H9 (cell line): ENCODE measurements around the gene LARGE1. TPM values are rescaled to one million over a fixed set of nuclear protein-coding genes. Genes with fewer than 3 reads are reported as not detected.
A peak's percentile ranks its signal among the peaks of the same experiment; 100 is the strongest.

ENCODE experiments used
- DNase-seq: peaks from one replicate; pipeline ENCODE4 v3.0.0-alpha.2; 2017
- H2AFZ ChIP-seq: one replicate; pipeline ENCODE4 v1.6.1; 2013; ENCODE audit warnings: mild to moderate bottlenecking, low read length, control low read depth, moderate library complexity
- H2AK5ac ChIP-seq: 2 replicates; pipeline ENCODE4 v1.6.1; 2013; ENCODE audit warnings: low read length, control low read depth, mixed read lengths; ENCODE audit not compliant: insufficient read length
- H2BK120ac ChIP-seq: one replicate; pipeline ENCODE4 v1.6.1; 2013; ENCODE audit warnings: low read depth, mild to moderate bottlenecking, low read length, control low read depth, inconsistent platforms; ENCODE audit not compliant: poor library complexity, severe bottlenecking
- H2BK12ac ChIP-seq: 2 replicates; pipeline ENCODE4 v1.6.1; 2013; ENCODE audit warnings: low read length, control low read depth, mixed read lengths, low read depth; ENCODE audit not compliant: insufficient read length
- H2BK15ac ChIP-seq: 2 replicates; pipeline ENCODE4 v1.6.1; 2013; ENCODE audit warnings: low read depth, low read length, control low read depth
- H2BK20ac ChIP-seq: one replicate; pipeline ENCODE4 v1.6.1; 2013; ENCODE audit warnings: low read depth, mild to moderate bottlenecking, low read length, control low read depth, inconsistent platforms; ENCODE audit not compliant: poor library complexity, severe bottlenecking
- H2BK5ac ChIP-seq: 2 replicates; pipeline ENCODE4 v1.6.1; 2013; ENCODE audit warnings: low read length, control low read depth, mixed read lengths; ENCODE audit not compliant: insufficient read length
- H3K14ac ChIP-seq: 2 replicates; pipeline ENCODE4 v1.6.1; 2013; ENCODE audit warnings: low read length, control low read depth; ENCODE audit not compliant: insufficient read depth
- H3K18ac ChIP-seq: 2 replicates; pipeline ENCODE4 v1.6.1; 2013; ENCODE audit warnings: low read depth, mild to moderate bottlenecking, mixed read lengths, low read length, control low read depth; ENCODE audit not compliant: insufficient read length
- H3K23ac ChIP-seq: 2 replicates; pipeline ENCODE4 v1.6.1; 2013; ENCODE audit warnings: low read length, control low read depth, mixed read lengths, low read depth; ENCODE audit not compliant: insufficient read length
- H3K23me2 ChIP-seq: 2 replicates; pipeline ENCODE4 v1.6.1; 2013; ENCODE audit warnings: low read depth, mild to moderate bottlenecking, mixed read lengths, low read length, control low read depth; ENCODE audit not compliant: insufficient read length, poor library complexity, severe bottlenecking
- H3K27ac ChIP-seq: 2 replicates; pipeline ENCODE4 v1.5.1; 2013; ENCODE audit warnings: low read length, control low read depth, mixed read lengths, low read depth; ENCODE audit not compliant: insufficient read length
- H3K27me3 ChIP-seq: 2 replicates; pipeline ENCODE4 v1.6.1; 2013; ENCODE audit warnings: low read length, control low read depth, inconsistent platforms; ENCODE audit not compliant: insufficient read depth
- H3K4ac ChIP-seq: 2 replicates; pipeline ENCODE4 v1.6.1; 2013; ENCODE audit warnings: low read depth, mild to moderate bottlenecking, control low read depth, inconsistent platforms, low read length, moderate library complexity
- H3K4me1 ChIP-seq: 2 replicates; pipeline ENCODE4 v1.6.1; 2013; ENCODE audit warnings: low read length, control low read depth, inconsistent platforms; ENCODE audit not compliant: insufficient read depth
- H3K4me2 ChIP-seq: 2 replicates; pipeline ENCODE4 v1.6.1; 2013; ENCODE audit warnings: low read length, control low read depth, mixed read lengths; ENCODE audit not compliant: insufficient read length, insufficient read depth
- H3K56ac ChIP-seq: 2 replicates; pipeline ENCODE4 v1.6.1; 2013; ENCODE audit warnings: low read depth, mild to moderate bottlenecking, mixed read lengths, low read length, control low read depth; ENCODE audit not compliant: insufficient read length
- H3K79me1 ChIP-seq: 2 replicates; pipeline ENCODE4 v1.6.1; 2013; ENCODE audit warnings: low read depth, mild to moderate bottlenecking, moderate library complexity, low read length, control low read depth, inconsistent platforms; ENCODE audit not compliant: insufficient read depth, poor library complexity, severe bottlenecking
- H3K79me2 ChIP-seq: 2 replicates; pipeline ENCODE4 v1.6.1; 2013; ENCODE audit warnings: low read length, control low read depth, inconsistent platforms; ENCODE audit not compliant: insufficient read depth
- H3K9ac ChIP-seq: 2 replicates; pipeline ENCODE4 v1.6.1; 2013; ENCODE audit warnings: low read length, control low read depth, mixed read lengths; ENCODE audit not compliant: insufficient read length; ENCODE audit errors: extremely low read depth
- H3K9me3 ChIP-seq: one replicate; pipeline ENCODE4 v1.6.1; 2013; ENCODE audit warnings: low read depth, low read length, inconsistent platforms; ENCODE audit not compliant: control insufficient read depth
- H3T11ph ChIP-seq: one replicate; pipeline ENCODE4 v1.6.1; 2013; ENCODE audit warnings: mild to moderate bottlenecking, low read length, control low read depth, inconsistent platforms
- H4K20me1 ChIP-seq: one replicate; pipeline ENCODE4 v1.6.1; 2013; ENCODE audit not compliant: control insufficient read depth, insufficient read length, insufficient read depth
- H4K5ac ChIP-seq: 2 replicates; pipeline ENCODE4 v1.6.1; 2013; ENCODE audit warnings: low read depth, mild to moderate bottlenecking, mixed read lengths, low read length, control low read depth; ENCODE audit not compliant: insufficient read length
- H4K8ac ChIP-seq: replicated peaks from 2 replicates; pipeline ENCODE4 v1.6.1; 2013; ENCODE audit warnings: low read length, control low read depth, mixed read lengths, low read depth; ENCODE audit not compliant: insufficient read length
- H4K91ac ChIP-seq: 2 replicates; pipeline ENCODE4 v1.6.1; 2013; ENCODE audit warnings: low read depth, mild to moderate bottlenecking, moderate library complexity, mixed read lengths, low read length, control low read depth; ENCODE audit not compliant: insufficient read length
- H3K27ac Mint-ChIP-seq, 3 experiments: 2 replicates in 2 of 3; 3 replicates in 1 of 3; pipeline ENCODE4 v1.8.0; 2020 to 2021; ENCODE audit warnings: mixed read lengths in 3 of 3, mild to moderate bottlenecking in 1 of 3, moderate library complexity in 1 of 3
- H3K27me3 Mint-ChIP-seq: 2 replicates; pipeline ENCODE4 v1.8.0; 2021; ENCODE audit warnings: low read depth, mild to moderate bottlenecking, moderate library complexity, mixed read lengths
- H3K36me3 Mint-ChIP-seq, 3 experiments: 2 replicates in 2 of 3; 3 replicates in 1 of 3; pipeline ENCODE4 v1.8.0; 2020 to 2021; ENCODE audit warnings: low read depth in 3 of 3, mixed read lengths in 3 of 3; ENCODE audit not compliant: insufficient read depth in 1 of 3
- H3K4me1 Mint-ChIP-seq, 2 experiments: 2 replicates each; pipeline ENCODE4 v1.8.0; 2020; ENCODE audit warnings: mixed read lengths in 2 of 2
- H3K4me3 Mint-ChIP-seq, 2 experiments: 2 replicates in 1 of 2; 3 replicates in 1 of 2; pipeline ENCODE4 v1.8.0; 2020 to 2021; ENCODE audit warnings: mild to moderate bottlenecking in 2 of 2, mixed read lengths in 2 of 2, moderate library complexity in 1 of 2
- H3K9me3 Mint-ChIP-seq, 2 experiments: 2 replicates in 1 of 2; 3 replicates in 1 of 2; pipeline ENCODE4 v1.8.0; 2020; ENCODE audit warnings: mild to moderate bottlenecking in 2 of 2, mixed read lengths in 2 of 2, moderate library complexity in 1 of 2
- CTCF ChIP-seq: fragments of 200-600 bp; sonication (generic); conservative IDR thresholded peaks from 3 replicates; pipeline ENCODE4 v1.8.0; 2021; ENCODE audit warnings: antibody characterized with exemption, mild to moderate bottlenecking
- WGBS: extraction: QIAGEN DNeasy Blood & Tissue Kit; methylation state at CpG from one replicate; pipeline ENCODE4 v1.1.7; 2013; ENCODE audit warnings: missing lambda C conversion rate, low lambda C conversion rate, mixed read lengths; ENCODE audit not compliant: insufficient read length; ENCODE audit errors: extremely low coverage; 5-methylcytosine and 5-hydroxymethylcytosine counted together
- total RNA-seq: library from RNA; stranded (reverse); gene quantifications from 2 replicates; pipeline ENCODE4 v1.2.1, GENCODE V29; 2021

The LARGE1 gene
- total RNA-seq, 1 experiment from 2014 or later: 43.5 TPM

- Histone ChIP-seq H3K27me3 (no peaks in the 10 kb centered on the region), H3K79me1 (peaks cover 9% of the 10 kb centered on the region), H3K4me1 (peaks cover 34% of the 10 kb centered on the region; the same call in 1 of the 2 replicates), H4K8ac (no peak overlapping the region), H4K91ac (no peak overlapping the region), H4K20me1 (peaks cover 4% of the 10 kb centered on the region), H2BK20ac (no peak overlapping the region), H2BK120ac (no peak overlapping the region), H2AFZ (no peak overlapping the region), H4K5ac (no peak overlapping the region), H2BK15ac (no peak overlapping the region), H3K9me3 (no peaks in the 10 kb centered on the region), H3K4ac (no peak overlapping the region), H3K56ac (no peak overlapping the region), H3K4me2 (no peak overlapping the region), H2BK5ac (no peak overlapping the region), H3K23ac (no peak overlapping the region), H3K9ac (no peak overlapping the region), H2BK12ac (no peak overlapping the region), H2AK5ac (no peak overlapping the region), H3K27ac (no peak overlapping the region), H3K14ac (no peak overlapping the region), H3K79me2 (peaks cover 37% of the 10 kb centered on the region), H3K23me2 (no peaks in the 10 kb centered on the region), H3T11ph (no peak overlapping the region), H3K18ac (no peak overlapping the region)
- H3K9me3 Mint-ChIP-seq: no peaks in the 10 kb centered on the region
- H3K36me3 Mint-ChIP-seq: no peaks in the 10 kb centered on the region
- peak overlapping the region in 1 of 2 experiments; percentile 5; a peak in 1 of 5 replicates for H3K4me3 Mint-ChIP-seq
- H3K4me1 Mint-ChIP-seq: peaks cover 72 to 74% of the 10 kb centered on the region in 2 experiments
- H3K27me3 Mint-ChIP-seq: no peaks in the 10 kb centered on the region
- WGBS: no CpG with 5 or more reads among the region's 11 CpGs
- no peak for TF ChIP-seq CTCF
- H3K27ac Mint-ChIP-seq: peak overlapping the region; percentile 16 to 56 (median 53); a peak in 4 of 7 replicates
- DNase-seq: no peak
Observed at GRCh38 chr22:33831207-33831606, 89.1 kb downstream of the LARGE1 start.
